H1 (cell line): Measurements from ENCODE around the gene NOS1AP. TPM values are rescaled to one million over a fixed set of nuclear protein-coding genes. Genes with fewer than 3 reads are reported as not detected.

Source experiments
- CTCF ChIA-PET: fragments of 300-600 bp; sonication (Branson Sonifier 250); formaldehyde crosslinking; loops from one replicate; lab custom pipeline; 2021; ENCODE audit not compliant: partially characterized antibody; lab: Charles Lee
- POLR2A ChIA-PET: fragments of 300-600 bp; sonication (Branson Sonifier 250); formaldehyde crosslinking; loops from one replicate; lab custom pipeline; 2021; ENCODE audit warnings: inconsistent platforms; ENCODE audit not compliant: partially characterized antibody; lab: Charles Lee
- DNase-seq, 2 experiments: peaks; one replicate each; pipeline versions ENCODE4 v3.0.0 to v3.0.0-alpha.2; 2010 to 2022; ENCODE audit warnings: low spot score in 2 of 2, low read depth in 1 of 2, mixed read lengths in 1 of 2
- FAIRE-seq: peaks from 2 replicates; lab custom pipeline; 2011; peaks lifted over from hg19 to GRCh38; lab: Jason Lieb, UNC
- H2AFZ ChIP-seq: 2 replicates; pipeline ENCODE4 v1.8.1; 2012; ENCODE audit warnings: low read length, inconsistent platforms
- H2AK5ac ChIP-seq: 2 replicates; pipeline ENCODE4 v1.6.1; 2013; ENCODE audit warnings: low read depth, low read length
- H2BK120ac ChIP-seq: replicated peaks from 2 replicates; pipeline ENCODE3; 2013; ENCODE audit warnings: low read depth, low read length, inconsistent platforms
- H2BK12ac ChIP-seq: 2 replicates; pipeline ENCODE4 v1.6.1; 2013; ENCODE audit warnings: low read depth, low read length
- H2BK15ac ChIP-seq: 2 replicates; pipeline ENCODE4 v1.6.1; 2013; ENCODE audit warnings: low read length
- H2BK20ac ChIP-seq: 2 replicates; pipeline ENCODE4 v1.6.1; 2013; ENCODE audit warnings: low read length
- H2BK5ac ChIP-seq: 2 replicates; pipeline ENCODE4 v1.6.1; 2013; ENCODE audit warnings: low read depth, low read length
- H3K14ac ChIP-seq: 2 replicates; pipeline ENCODE4 v1.6.1; 2013; ENCODE audit warnings: inconsistent platforms; ENCODE audit not compliant: insufficient read length
- H3K18ac ChIP-seq: 2 replicates; pipeline ENCODE4 v1.6.1; 2013; ENCODE audit warnings: low read length; ENCODE audit errors: extremely low read depth
- H3K23ac ChIP-seq: 2 replicates; pipeline ENCODE4 v1.6.1; 2013; ENCODE audit warnings: inconsistent platforms; ENCODE audit not compliant: insufficient read length
- H3K23me2 ChIP-seq: 2 replicates; pipeline ENCODE4 v1.6.1; 2013; ENCODE audit warnings: low read depth, low read length
- H3K27ac ChIP-seq: 2 replicates; pipeline ENCODE4 v1.6.1; 2011; ENCODE audit warnings: low read depth, low read length, inconsistent platforms
- H3K27me3 ChIP-seq, 4 experiments: replicated peaks in 1 of 4; 1 replicate in 1 of 4; 2 replicates in 3 of 4; pipeline versions ENCODE4 v1.6.1 to v1.8.1; 2011 to 2013; ENCODE audit warnings: low read length in 3 of 4, mild to moderate bottlenecking in 3 of 4, inconsistent platforms in 2 of 4, mixed read lengths in 2 of 4, moderate library complexity in 1 of 4; ENCODE audit not compliant: control insufficient read depth in 3 of 4, insufficient read depth in 3 of 4; ENCODE audit errors: extremely low read depth in 1 of 4
- H3K36me3 ChIP-seq, 4 experiments: 2 replicates each; pipeline versions ENCODE4 v1.6.1 to v1.8.1; 2011 to 2013; ENCODE audit warnings: mild to moderate bottlenecking in 4 of 4, low read length in 3 of 4, moderate library complexity in 2 of 4, control low read depth in 1 of 4, inconsistent platforms in 1 of 4; ENCODE audit not compliant: insufficient read depth in 4 of 4, control insufficient read depth in 2 of 4
- H3K4ac ChIP-seq: replicated peaks from 2 replicates; pipeline ENCODE3; 2013; ENCODE audit warnings: low read length, low read depth, mixed read lengths, inconsistent platforms; ENCODE audit not compliant: insufficient read length
- H3K4me1 ChIP-seq, 4 experiments: replicated peaks in 1 of 4; 1 replicate in 1 of 4; 2 replicates in 3 of 4; pipeline versions ENCODE4 v1.6.1 to v1.8.1; 2011 to 2013; ENCODE audit warnings: low read length in 3 of 4, inconsistent platforms in 2 of 4, mixed read lengths in 1 of 4; ENCODE audit not compliant: insufficient read depth in 4 of 4, control insufficient read depth in 3 of 4
- H3K4me2 ChIP-seq, 2 experiments: 2 replicates each; pipeline versions ENCODE4 v1.6.1 to v1.8.1; 2011 to 2013; ENCODE audit warnings: low read depth in 2 of 2, low read length in 2 of 2, control low read depth in 1 of 2, inconsistent platforms in 1 of 2, mild to moderate bottlenecking in 1 of 2; ENCODE audit not compliant: insufficient read depth in 1 of 2
- H3K4me3 ChIP-seq, 4 experiments: fragments of 200-600, 300-600 bp in 1 of 4; sonication (generic), shearing (Covaris generic), sonication (Bioruptor Twin) in 1 of 4; 2 replicates each; pipeline versions ENCODE4 v1.5.1 to v1.8.1; 2011 to 2016; ENCODE audit warnings: low read length in 4 of 4, low read depth in 3 of 4, control low read depth in 2 of 4, inconsistent platforms in 2 of 4, mild to moderate bottlenecking in 2 of 4, mixed read lengths in 1 of 4, moderate library complexity in 1 of 4; ENCODE audit not compliant: insufficient read depth in 2 of 4; ENCODE audit errors: extremely low read depth in 1 of 4
- H3K56ac ChIP-seq: replicated peaks from 2 replicates; pipeline ENCODE3; 2013; ENCODE audit warnings: low read depth, mild to moderate bottlenecking, mixed read lengths, low read length, inconsistent platforms; ENCODE audit not compliant: insufficient read length
- H3K79me1 ChIP-seq: 2 replicates; pipeline ENCODE4 v1.6.1; 2013; ENCODE audit warnings: low read depth, low read length, control low read depth
- H3K79me2 ChIP-seq, 2 experiments: 2 replicates each; pipeline versions ENCODE4 v1.6.1 to v1.8.1; 2012 to 2013; ENCODE audit warnings: low read length in 2 of 2, mild to moderate bottlenecking in 2 of 2, inconsistent platforms in 1 of 2; ENCODE audit not compliant: insufficient read depth in 2 of 2, control insufficient read depth in 1 of 2
- H3K9ac ChIP-seq, 4 experiments: replicated peaks in 1 of 4; 1 replicate in 1 of 4; 2 replicates in 3 of 4; pipeline versions ENCODE4 v1.6.1 to v1.8.1; 2011 to 2013; ENCODE audit warnings: low read depth in 3 of 4, low read length in 3 of 4, control low read depth in 2 of 4, mild to moderate bottlenecking in 2 of 4, moderate library complexity in 2 of 4, inconsistent platforms in 1 of 4; ENCODE audit errors: extremely low read depth in 1 of 4
- H3K9me3 ChIP-seq, 2 experiments: 2 replicates each; pipeline versions ENCODE4 v1.6.1 to v1.8.1; 2012 to 2013; ENCODE audit warnings: mild to moderate bottlenecking in 2 of 2, moderate library complexity in 2 of 2, control low read depth in 1 of 2, inconsistent platforms in 1 of 2, low read depth in 1 of 2, low read length in 1 of 2, mixed read lengths in 1 of 2; ENCODE audit not compliant: insufficient read depth in 2 of 2
- H4K20me1 ChIP-seq, 2 experiments: replicated peaks in 1 of 2; 2 replicates each; pipeline versions ENCODE3 to v1.8.1; 2011 to 2013; ENCODE audit warnings: inconsistent platforms in 2 of 2, low read length in 2 of 2, mild to moderate bottlenecking in 1 of 2; ENCODE audit not compliant: insufficient read depth in 2 of 2, control insufficient read depth in 1 of 2
- H4K5ac ChIP-seq: 2 replicates; pipeline ENCODE4 v1.6.1; 2013; ENCODE audit warnings: low read length, low read depth, mixed read lengths, inconsistent platforms; ENCODE audit not compliant: insufficient read length
- H4K8ac ChIP-seq: 2 replicates; pipeline ENCODE4 v1.8.0; 2013; ENCODE audit warnings: mild to moderate bottlenecking, moderate library complexity, low read length, inconsistent platforms; ENCODE audit not compliant: insufficient read depth; ENCODE audit errors: extremely low read depth
- H4K91ac ChIP-seq: replicated peaks from 2 replicates; pipeline ENCODE3; 2013; ENCODE audit warnings: low read length, mixed read lengths, inconsistent platforms; ENCODE audit not compliant: insufficient read length
- CEBPB ChIP-seq: IDR thresholded peaks from 2 replicates; pipeline ENCODE4 v1.6.1; 2012; ENCODE audit warnings: low read depth, low read length
- EZH2 ChIP-seq: fragments of 200-600 bp; sonication (generic); IDR thresholded peaks from 2 replicates; pipeline ENCODE4 v1.7.1; 2012; ENCODE audit warnings: low read depth, mild to moderate bottlenecking, moderate library complexity, low read length, inconsistent platforms; ENCODE audit not compliant: severe bottlenecking
- FOSL1 ChIP-seq: IDR thresholded peaks from 2 replicates; pipeline ENCODE4 v1.6.1; 2011; ENCODE audit warnings: mild to moderate bottlenecking, low read depth, low read length, moderate library complexity; ENCODE audit not compliant: insufficient read depth
- GTF2F1 ChIP-seq: IDR thresholded peaks from 2 replicates; pipeline ENCODE4 v1.6.1; 2012; ENCODE audit warnings: low read depth, low read length, improper control_type of control experiment, borderline replicate concordance
- HDAC2 ChIP-seq, 2 experiments: fragments of 300-600 bp in 1 of 2; sonication (generic) in 1 of 2; IDR thresholded peaks; 2 replicates each; pipeline ENCODE4 v1.6.1; 2011 to 2012; ENCODE audit warnings: low read depth in 2 of 2, low read length in 2 of 2, mild to moderate bottlenecking in 2 of 2, moderate library complexity in 2 of 2, borderline replicate concordance in 1 of 2, inconsistent platforms in 1 of 2
- KDM1A ChIP-seq: fragments of 200-600, 300-600 bp; sonication (generic); IDR thresholded peaks from 2 replicates; pipeline ENCODE4 v1.7.1; 2016; ENCODE audit warnings: mild to moderate bottlenecking, low read length, borderline replicate concordance
- POLR2AphosphoS5 ChIP-seq: IDR thresholded peaks from 2 replicates; pipeline ENCODE4 v1.6.1; 2011; ENCODE audit warnings: low read depth, low read length
- RBBP5 ChIP-seq: IDR thresholded peaks from 2 replicates; pipeline ENCODE4 v1.7.1; 2012; ENCODE audit warnings: low read depth, mild to moderate bottlenecking, inconsistent platforms, low read length, moderate library complexity, borderline replicate concordance
- RNF2 ChIP-seq: fragments of 200-900, 300-1000 bp; sonication (generic); IDR thresholded peaks from 2 replicates; pipeline ENCODE4 v1.7.1; 2016; ENCODE audit warnings: borderline replicate concordance, low read depth, mild to moderate bottlenecking, antibody characterized with exemption, low read length; ENCODE audit not compliant: poor library complexity, severe bottlenecking; ENCODE audit errors: missing control alignments
- SIRT6 ChIP-seq: IDR thresholded peaks from one replicate; pipeline ENCODE4 v1.7.1; 2012; ENCODE audit warnings: low read length, inconsistent platforms
- SP4 ChIP-seq: IDR thresholded peaks from 2 replicates; pipeline ENCODE4 v1.6.1; 2012; ENCODE audit warnings: low read length, inconsistent platforms
- SRF ChIP-seq: IDR thresholded peaks from 2 replicates; pipeline ENCODE4 v1.6.1; 2011; ENCODE audit warnings: mild to moderate bottlenecking, low read depth, low read length, moderate library complexity
- WGBS, 2 experiments: shearing (Covaris generic) in 1 of 2; methylation state at CpG; one replicate each; pipeline versions ENCODE4 v1.1.6 to v1.1.7; 2013 to 2015; ENCODE audit warnings: low lambda C conversion rate in 2 of 2, mixed read lengths in 2 of 2, inconsistent platforms in 1 of 2, low coverage in 1 of 2, missing lambda C conversion rate in 1 of 2; ENCODE audit not compliant: insufficient replicate concordance in 2 of 2, insufficient coverage in 1 of 2, insufficient read length in 1 of 2; ENCODE audit errors: extremely low coverage in 1 of 2, missing lambda C conversion rate in 1 of 2; 5-methylcytosine and 5-hydroxymethylcytosine counted together
- polyA plus RNA-seq, 7 experiments: library from polyadenylated mRNA; depleted of rRNA in 3 of 7; stranded (reverse) in 5 of 7; unstranded in 2 of 7; fragments of >200 nt in 5 of 7; fragments of 200-250 nt in 2 of 7; gene quantifications; 1 replicate in 5 of 7; 2 replicates in 1 of 7; 4 replicates in 1 of 7; pipeline versions ENCODE4 v1.2.1 to v1.2.3, GENCODE V29; 2011 to 2013; ENCODE audit warnings: missing spikeins in 2 of 7, mixed read lengths in 2 of 7
- total RNA-seq: library from RNA; stranded (reverse); fragmentation: NEBNext Ultra II Directional; extraction: Animal tissue kit (Norgen Biotek cat#: 25700); gene quantifications from 2 replicates; pipeline ENCODE4 v1.2.1, GENCODE V29; 2021
- TF ChIP-seq, protein P1 (sequence below): IDR thresholded peaks from 2 replicates; pipeline ENCODE4 v1.6.1; 2011; ENCODE audit warnings: low read depth, mild to moderate bottlenecking, low read length; ENCODE audit not compliant: insufficient read depth

Gene NOS1AP
- total and polyA plus RNA-seq, 2 of the 8 experiments (the other 6 are each of a cell fraction or from before 2014, with no cell fraction given): 2.4 to 12.1 TPM

DNA sequence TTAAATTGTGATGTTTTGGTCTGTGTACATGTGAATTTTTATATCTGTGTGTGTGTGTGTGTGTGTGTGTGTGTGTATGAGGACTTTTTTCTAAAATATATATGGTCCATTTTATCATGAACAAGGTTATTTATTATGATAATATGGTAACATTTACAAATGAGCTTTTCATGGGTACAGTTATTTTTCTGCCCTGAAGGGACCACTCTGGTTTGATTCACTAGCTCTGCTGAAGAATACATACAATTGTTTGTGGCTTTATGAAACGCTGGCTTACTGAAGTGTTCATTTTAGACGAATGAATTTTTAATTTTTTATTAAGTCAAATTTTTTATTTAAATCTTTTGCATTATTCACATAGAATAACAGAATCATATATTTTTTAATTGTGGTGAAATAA is 235.2 kb downstream of the NOS1AP start:
- Histone ChIP-seq H3K27me3 (no peaks in the 10 kb centered on the region), H3K27ac (no peak overlapping the region)
- FAIRE-seq: no peak
- TF ChIP-seq SRF: no peak
- no peak for TF ChIP-seq SP4
- no peak for TF ChIP-seq EZH2
- TF ChIP-seq FOSL1: no peak
- no peak for TF ChIP-seq POLR2AphosphoS5
- TF ChIP-seq RNF2: no peak
- TF ChIP-seq, protein P1, sequence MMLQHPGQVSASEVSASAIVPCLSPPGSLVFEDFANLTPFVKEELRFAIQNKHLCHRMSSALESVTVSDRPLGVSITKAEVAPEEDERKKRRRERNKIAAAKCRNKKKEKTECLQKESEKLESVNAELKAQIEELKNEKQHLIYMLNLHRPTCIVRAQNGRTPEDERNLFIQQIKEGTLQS: no peak
- TF ChIP-seq GTF2F1: no peak
- no peak for TF ChIP-seq RBBP5
- no peak for TF ChIP-seq KDM1A
- no peak for TF ChIP-seq SIRT6
- no peak for TF ChIP-seq HDAC2 (IDR thresholded peaks at IDR 0.05; ENCODE audit: borderline replicate concordance in 1 of 2, low read depth in 2 of 2, low read length in 2 of 2)
- no peak for TF ChIP-seq CEBPB

More for the DNA sequence above, 235.2 kb downstream of the NOS1AP start:
- Histone ChIP-seq H3K14ac (no peak overlapping the region), H3K56ac (no peak overlapping the region), H2BK120ac (no peak overlapping the region), H2AFZ (no peak overlapping the region), H2BK15ac (no peak overlapping the region), H3K79me1 (no peaks in the 10 kb centered on the region), H3K4ac (no peak overlapping the region), H4K91ac (no peak overlapping the region), H4K20me1 (no peaks in the 10 kb centered on the region), H2BK12ac (no peak overlapping the region), H3K18ac (no peak overlapping the region), H3K9me3 (no peaks in the 10 kb centered on the region), H3K79me2 (no peaks in the 10 kb centered on the region), H3K23ac (no peak overlapping the region), H2BK5ac (no peak overlapping the region), H2BK20ac (no peak overlapping the region), H3K4me3 (no peak overlapping the region), H3K4me2 (no peak overlapping the region), H3K23me2 (no peaks in the 10 kb centered on the region), H3K9ac (no peak overlapping the region), H4K5ac (no peak overlapping the region), H3K4me1 (peaks cover 0 to 9% (median 5%) of the 10 kb centered on the region in 4 experiments; a peak in 5 of 7 replicates), H2AK5ac (no peak overlapping the region), H4K8ac (no peak overlapping the region), H3K36me3 (no peaks in the 10 kb centered on the region)
- ChIA-PET POLR2A (no interaction called here), CTCF (interaction anchor here (0.6 kb wide), 1 partner anchor 38 kb away, joined by 3 read pairs; no protein-coding TSS in a partner anchor)
- WGBS, 2 experiments: 86% methylated on average over 2 of the region's 2 CpGs; no CpG with 5 or more reads in 1 of the 2 experiments
- DNase-seq: no peak
